GM21576 (cell line): Measurements from ENCODE around the gene RNF220.
"Not testable (repeated sequence)": the region's sequence is repeated elsewhere in the genome, so short reads cannot be mapped to it uniquely, and the experiment has no call there.

Source experiments
- ATAC-seq: cut with Tn5 transposase; IDR thresholded peaks from one replicate; pipeline ENCODE4 v1.9.1; 2021; ENCODE audit warnings: mild to moderate bottlenecking, moderate library complexity; ENCODE audit not compliant: unreplicated experiment

The RNF220 gene

GRCh38 chr1:44485229-44485933 lies 80.3 kb downstream of the RNF220 start:
- ATAC-seq = no peak

DNA sequence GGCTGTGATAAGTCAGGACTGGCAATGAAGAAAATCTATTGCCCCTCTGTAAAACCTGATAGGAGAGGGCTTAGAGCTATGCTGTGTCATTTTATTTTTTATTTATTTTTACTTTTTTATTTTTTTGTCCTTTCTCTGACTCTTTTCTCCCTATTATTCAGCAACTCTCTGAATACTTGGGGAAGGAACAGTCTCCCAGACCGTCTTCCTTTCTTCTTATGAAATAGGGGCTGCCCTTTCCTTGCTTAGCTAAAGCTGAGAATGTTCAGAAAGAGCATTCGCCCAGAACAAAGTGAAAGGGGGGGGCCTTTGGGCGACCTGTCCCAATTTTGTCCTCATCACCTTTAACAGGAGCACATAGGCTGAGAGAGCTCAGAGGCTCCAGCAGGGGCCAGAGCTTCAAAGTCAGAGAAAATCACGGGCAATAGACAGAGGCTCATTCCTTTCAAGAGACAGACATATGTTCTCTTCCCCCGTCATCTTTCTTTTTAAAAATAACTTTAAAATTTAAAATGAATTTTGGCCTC lies 80.9 kb downstream of the RNF220 start:
- no peak for ATAC-seq

GRCh38 chr1:44489481-44489880 lies 84.4 kb downstream of the RNF220 start:
- ATAC-seq = no peak

GRCh38 chr1:44496541-44497171 lies 91.6 kb downstream of the RNF220 start:
- no peak for ATAC-seq

DNA sequence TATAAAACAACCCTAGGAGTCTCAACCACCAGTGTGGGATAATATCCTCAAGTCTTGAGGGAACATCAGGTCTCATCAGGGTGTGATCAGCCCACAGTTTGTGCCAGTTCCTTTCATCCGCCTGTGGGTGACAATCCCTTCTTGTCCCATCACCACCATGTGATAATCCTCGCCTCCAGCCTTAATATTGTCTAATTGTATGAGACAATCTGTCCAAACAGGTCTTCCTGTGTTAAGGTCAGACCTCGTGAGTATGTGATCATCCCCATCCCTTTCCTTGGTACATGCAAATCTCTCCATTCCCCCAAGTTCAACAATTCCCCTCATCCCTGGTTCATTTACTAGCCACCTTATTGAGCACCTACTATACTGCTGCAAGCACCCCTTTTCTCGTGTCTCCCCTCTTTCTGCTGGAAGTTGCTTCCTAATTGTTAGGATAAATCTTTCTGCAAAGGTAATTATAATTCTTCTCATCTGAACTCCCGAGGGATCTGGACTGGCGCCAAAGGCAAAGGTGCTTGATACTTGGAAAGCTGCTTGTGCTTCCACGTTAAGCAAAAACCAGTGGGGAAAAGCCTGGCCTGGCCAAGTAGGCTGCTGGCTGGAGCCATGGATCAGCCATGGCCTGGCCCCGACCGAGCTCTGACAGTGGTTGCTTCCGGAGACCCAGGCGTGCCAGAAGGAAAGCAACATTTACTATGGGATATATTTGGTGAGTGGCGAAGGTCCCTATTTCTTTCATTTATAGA lies 92.5 kb downstream of the RNF220 start:
- no peak for ATAC-seq

DNA sequence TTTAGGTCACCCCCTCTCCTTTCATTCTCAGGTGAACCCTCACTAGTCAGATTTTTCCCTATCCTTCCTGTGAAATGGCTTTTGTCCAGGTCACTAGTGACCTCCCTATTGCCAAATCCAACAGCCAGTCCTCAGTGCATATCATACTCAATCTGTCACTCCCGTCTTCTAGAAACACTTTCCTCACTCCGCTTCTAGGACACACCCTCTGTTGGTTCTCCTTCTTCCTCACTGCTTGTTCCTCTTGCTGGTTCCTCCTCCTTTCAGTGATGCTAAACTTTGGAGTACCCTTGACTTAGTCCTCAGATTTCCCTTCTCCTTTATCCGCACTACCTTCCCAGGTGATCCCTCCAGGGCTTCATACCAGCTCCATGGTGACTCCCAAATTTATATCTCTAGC lies 94.3 kb downstream of the RNF220 start:
- no peak for ATAC-seq

GRCh38 chr1:44500181-44501046 lies 95.4 kb downstream of the RNF220 start:
- no peak for ATAC-seq

DNA sequence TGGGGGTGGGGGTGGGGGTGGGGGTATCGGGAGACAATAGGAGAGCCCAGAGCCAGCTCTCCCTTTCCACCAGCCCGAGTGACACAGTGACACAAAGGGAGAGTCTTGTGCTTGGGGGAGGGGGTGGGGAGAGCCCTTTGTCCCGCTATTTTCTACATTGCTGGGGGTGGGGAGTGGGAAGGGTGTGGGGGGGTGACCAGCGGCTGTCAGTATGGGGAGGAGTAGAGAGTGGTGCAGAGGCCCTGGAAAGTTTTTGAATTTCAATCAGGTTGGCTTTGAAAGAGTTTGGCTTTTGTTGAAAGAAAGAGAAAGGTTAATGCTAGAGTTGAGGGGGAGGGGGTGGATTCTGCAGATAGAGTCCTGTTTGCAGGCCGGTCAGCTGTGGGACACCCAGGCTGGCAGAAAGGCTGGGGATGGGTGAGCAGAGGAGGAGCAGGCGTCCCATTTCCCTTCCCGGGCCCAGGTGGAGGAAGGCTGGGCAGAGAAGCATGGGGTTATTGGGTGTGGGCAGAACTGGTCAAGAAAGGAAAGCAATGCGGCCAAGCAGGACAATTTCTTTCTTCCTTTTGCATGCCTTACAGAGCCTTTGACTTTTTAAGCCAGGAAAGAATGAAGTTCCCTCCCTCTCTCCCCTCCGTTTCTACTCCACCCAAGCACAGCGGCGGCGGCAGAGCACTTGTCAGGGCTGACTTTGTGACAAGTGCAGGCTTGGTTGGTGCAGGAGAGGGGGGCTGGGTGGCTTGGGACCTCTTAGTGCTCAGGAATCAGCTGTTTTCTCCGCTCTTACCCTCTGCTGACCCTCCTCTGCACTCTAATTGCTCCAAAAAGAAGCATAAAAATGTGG lies 96.2 kb downstream of the RNF220 start:
- ATAC-seq = no peak

DNA sequence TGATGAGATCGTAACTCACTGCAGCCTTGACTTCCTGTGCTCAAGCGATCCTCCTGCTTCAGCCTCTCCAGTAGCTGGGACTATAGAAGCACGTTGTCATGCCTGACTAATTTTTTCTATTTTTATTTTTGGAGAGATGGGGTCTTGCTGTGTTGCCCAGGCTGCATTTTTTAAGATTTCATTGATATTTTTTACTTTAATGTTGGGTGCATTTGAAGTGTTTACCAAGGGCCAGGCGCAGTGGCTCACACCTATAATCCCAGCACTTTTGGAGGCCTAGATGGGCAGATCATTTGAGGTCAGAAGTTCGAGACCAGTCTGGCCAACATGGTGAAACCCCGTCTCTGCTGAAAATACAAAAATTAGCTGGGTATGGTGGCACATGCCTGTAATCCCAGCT lies 97.8 kb downstream of the RNF220 start:
- ATAC-seq = not testable (repeated sequence)

- ATAC-seq = no peak
Measured at GRCh38 chr1:44503625-44504024, 98.6 kb downstream of the RNF220 start.

GRCh38 chr1:44505210-44505993 lies 100.3 kb downstream of the RNF220 start:
- ATAC-seq = no peak

DNA sequence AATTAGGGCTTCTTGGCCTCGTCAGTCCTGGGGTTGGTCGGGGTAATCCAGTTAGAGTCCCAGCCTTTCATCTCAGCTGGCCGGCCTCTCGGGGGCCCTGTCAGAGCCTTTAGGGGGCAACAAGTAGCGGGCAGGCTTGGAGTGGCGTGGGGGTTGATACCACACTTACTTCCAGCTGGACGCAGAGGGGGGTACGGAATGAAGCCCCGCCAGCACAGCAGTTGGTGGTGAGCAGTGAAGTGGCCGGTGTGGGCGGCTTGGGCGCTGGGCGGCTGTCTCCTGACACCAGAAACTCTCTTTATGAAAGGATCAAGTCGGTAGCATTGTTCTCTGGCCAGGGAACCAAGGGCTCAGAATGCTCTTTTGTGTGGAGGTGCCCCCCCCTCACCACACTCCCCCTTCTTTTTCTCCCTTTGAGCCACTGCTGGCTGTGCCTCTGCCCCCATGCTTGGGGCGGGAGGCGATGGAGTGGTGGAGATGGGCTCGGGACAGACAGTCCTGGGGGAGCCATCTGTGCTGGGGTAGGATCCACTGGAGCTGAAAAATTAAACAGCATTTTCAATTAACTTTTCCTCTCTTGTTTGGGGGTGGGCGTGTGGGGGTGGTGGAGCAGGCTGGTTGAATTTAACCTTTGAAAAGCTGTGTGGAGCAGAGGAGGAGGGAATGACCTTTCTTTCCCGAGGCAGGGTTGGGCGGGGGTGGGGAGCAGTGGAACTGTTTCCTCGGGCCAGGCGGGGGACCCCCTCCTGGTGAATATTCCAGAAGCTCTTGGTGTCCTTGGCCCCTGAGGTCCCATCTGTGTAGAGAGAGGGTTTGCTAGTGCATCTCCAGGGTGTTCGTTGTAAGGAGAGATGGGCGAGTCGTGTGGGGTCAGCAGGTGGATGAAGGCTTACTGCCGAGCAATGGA lies 102.7 kb downstream of the RNF220 start:
- ATAC-seq = no peak

DNA sequence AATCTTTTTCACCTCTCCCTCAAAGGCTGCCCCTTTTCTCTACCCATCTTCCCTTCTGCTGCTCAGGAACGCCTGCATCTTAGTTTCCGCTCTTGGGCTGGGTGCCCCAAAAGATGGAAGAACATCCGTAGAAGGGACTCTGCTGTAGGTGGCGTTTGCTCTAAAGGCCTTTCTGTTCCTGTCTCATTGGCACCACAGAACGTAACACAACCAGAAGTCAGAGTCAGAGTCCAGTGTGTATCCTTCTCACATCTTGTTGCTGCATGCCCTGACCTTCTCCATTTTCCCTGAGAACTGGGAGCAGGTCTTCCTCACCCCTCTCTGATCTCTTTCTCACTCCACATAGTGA lies 103.3 kb downstream of the RNF220 start:
- no peak for ATAC-seq

DNA sequence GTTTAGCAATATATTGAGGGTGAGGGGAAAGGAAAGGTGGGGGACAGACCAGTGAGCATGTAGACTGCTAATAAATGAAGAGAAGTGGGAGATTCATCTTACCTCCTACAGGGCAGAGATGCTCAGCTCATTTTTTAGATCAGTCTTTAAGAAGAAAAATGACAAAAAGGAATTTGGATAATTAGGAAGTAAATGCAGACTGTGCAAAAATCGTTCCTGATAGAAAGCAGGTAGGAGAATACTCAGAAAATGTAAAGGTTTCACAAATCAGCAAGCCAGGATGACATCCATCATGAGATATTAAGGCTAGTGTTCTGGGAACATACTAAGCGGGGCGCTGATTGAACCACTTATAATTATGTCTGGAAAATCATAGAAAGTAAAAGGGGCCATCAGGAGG lies 106.3 kb downstream of the RNF220 start:
- ATAC-seq = no peak

- ATAC-seq = no peak
Measured at GRCh38 chr1:44511769-44512168, 106.7 kb downstream of the RNF220 start.

DNA sequence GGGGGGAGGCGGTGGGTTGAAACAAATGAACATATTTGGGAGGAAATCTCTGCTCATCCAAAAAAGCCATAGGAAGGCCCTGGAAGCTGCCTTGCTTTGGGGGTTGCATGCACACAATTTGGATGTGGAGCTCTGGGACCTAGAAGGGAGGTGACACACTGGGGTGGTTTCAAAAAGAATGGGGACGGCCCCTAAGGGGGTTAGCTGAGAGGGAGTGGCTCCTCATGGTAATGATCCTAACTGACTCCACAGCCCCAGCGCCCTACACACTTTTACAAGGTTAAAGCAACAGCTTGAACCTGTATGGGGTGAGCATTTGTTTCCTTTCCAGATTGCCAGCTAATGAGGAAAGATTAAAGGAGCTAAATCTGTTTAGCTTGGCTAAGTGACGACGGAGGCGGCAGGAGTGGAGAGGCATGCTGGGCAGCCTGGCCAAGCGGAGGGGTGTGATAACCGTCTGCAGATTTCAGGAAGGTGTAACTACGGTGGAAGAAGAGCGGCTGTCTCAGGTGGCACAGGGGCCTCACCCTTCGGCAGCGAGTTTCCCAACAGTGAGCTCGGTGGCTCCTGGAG lies 107.3 kb downstream of the RNF220 start:
- ATAC-seq = no peak

DNA sequence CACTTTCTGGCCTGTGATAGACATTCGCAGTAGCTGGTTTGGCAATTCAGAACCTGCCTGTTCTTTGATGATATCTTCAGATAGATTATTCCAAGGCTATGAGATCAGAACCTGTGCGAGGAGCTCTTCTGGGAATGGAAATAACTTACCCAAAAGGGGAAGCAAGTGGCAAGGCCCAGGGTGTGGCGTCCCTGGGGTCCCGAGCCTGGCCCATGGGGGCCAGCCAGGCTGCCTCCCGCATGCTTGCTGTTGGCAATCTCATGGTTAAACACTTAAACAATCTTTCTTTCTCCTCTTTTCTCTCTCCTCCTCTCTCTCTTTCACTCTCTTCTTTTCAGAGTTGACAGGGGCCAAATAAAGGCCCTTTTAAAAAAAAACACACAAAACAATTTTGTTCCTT lies 108.1 kb downstream of the RNF220 start:
- ATAC-seq = no peak

DNA sequence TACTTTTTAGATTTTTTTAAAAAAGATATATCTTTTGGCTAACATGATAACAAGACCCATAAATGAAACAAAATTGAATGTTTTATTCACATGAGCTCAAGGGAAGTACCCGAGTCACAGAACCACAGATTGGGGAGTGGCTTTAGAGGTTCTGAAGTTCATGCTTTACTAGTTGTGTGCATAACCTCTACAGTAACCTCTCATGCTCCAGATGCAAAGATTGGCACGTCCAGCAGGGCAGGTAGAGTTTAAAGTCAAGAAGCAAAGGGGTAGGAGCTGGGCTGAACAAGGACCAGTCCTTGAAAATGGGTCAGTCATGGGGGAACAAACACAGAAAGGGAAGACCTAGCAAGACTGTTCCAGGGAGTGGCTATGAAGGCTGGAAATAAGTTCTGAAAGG lies 109.6 kb downstream of the RNF220 start:
- no peak for ATAC-seq
